ENCODE results near the gene DIPK1C. TPM values are rescaled to one million over a fixed set of nuclear protein-coding genes. Genes with fewer than 3 reads are reported as not detected.

The DIPK1C gene
- total RNA-seq, 1 experiment from 2014 or later: not detected

GRCh38 chr18:74453642-74454198 lies 3.4 kb downstream of the DIPK1C start:
- H3K27ac Mint-ChIP-seq (ENCODE audit: unreplicated experiment): no peak overlapping the region
- DNase-seq: no peak
- intact Hi-C loops (cut with micrococcal nuclease; ENCODE audit: unreplicated experiment): no loop called here
- CTCF ChIA-PET: no interaction called here
- no peak overlapping the region for H3K4me3 Mint-ChIP-seq (ENCODE audit: low read depth, unreplicated experiment)
- H3K27me3 Mint-ChIP-seq (ENCODE audit: unreplicated experiment): peaks cover 98% of the 10 kb centered on the region
- H3K36me3 Mint-ChIP-seq (ENCODE audit: insufficient read depth, unreplicated experiment): peaks cover 5% of the 10 kb centered on the region
- no peaks in the 10 kb centered on the region for H3K9me3 Mint-ChIP-seq (ENCODE audit: low read depth, unreplicated experiment)
- TF ChIP-seq CTCF (IDR thresholded peaks at IDR 0.05; ENCODE audit: unreplicated experiment): no peak
- no TSS peak for BruUV-seq (replicated peaks)
- peaks cover 8% of the 10 kb centered on the region for H3K4me1 Mint-ChIP-seq (ENCODE audit: low read depth, unreplicated experiment)

- no TSS peak for BruUV-seq (replicated peaks)
- peaks cover 5% of the 10 kb centered on the region for H3K36me3 Mint-ChIP-seq (ENCODE audit: insufficient read depth, unreplicated experiment)
- intact Hi-C loops (cut with micrococcal nuclease; ENCODE audit: unreplicated experiment): no loop called here
- TF ChIP-seq CTCF (IDR thresholded peaks at IDR 0.05; ENCODE audit: unreplicated experiment): no peak
- H3K27ac Mint-ChIP-seq (ENCODE audit: unreplicated experiment): no peak overlapping the region
- H3K4me3 Mint-ChIP-seq (ENCODE audit: low read depth, unreplicated experiment): no peak overlapping the region
- H3K9me3 Mint-ChIP-seq (ENCODE audit: low read depth, unreplicated experiment): no peaks in the 10 kb centered on the region
- DNase-seq: no peak
- peaks cover 8% of the 10 kb centered on the region for H3K4me1 Mint-ChIP-seq (ENCODE audit: low read depth, unreplicated experiment)
- CTCF ChIA-PET: no interaction called here
- H3K27me3 Mint-ChIP-seq (ENCODE audit: unreplicated experiment): peaks cover 98% of the 10 kb centered on the region
These were observed 4.0 kb downstream of the DIPK1C start for GRCh38 chr18:74453016-74453566.

- Mint-ChIP-seq H3K36me3 (ENCODE audit: insufficient read depth, unreplicated experiment) (no peaks in the 10 kb centered on the region), H3K9me3 (ENCODE audit: low read depth, unreplicated experiment) (no peaks in the 10 kb centered on the region), H3K27me3 (ENCODE audit: unreplicated experiment) (peaks cover 92% of the 10 kb centered on the region), H3K27ac (ENCODE audit: unreplicated experiment) (no peak overlapping the region), H3K4me3 (ENCODE audit: low read depth, unreplicated experiment) (no peak overlapping the region), H3K4me1 (ENCODE audit: low read depth, unreplicated experiment) (no peaks in the 10 kb centered on the region)
- TF ChIP-seq CTCF (IDR thresholded peaks at IDR 0.05; ENCODE audit: unreplicated experiment): no peak
- intact Hi-C loops (cut with micrococcal nuclease; ENCODE audit: unreplicated experiment): no loop called here
- CTCF ChIA-PET: no interaction called here
- DNase-seq: no peak
- BruUV-seq (replicated peaks): no TSS peak
These were observed 6.0 kb downstream of the DIPK1C start for GRCh38 chr18:74451148-74451547.

- H3K9me3 Mint-ChIP-seq (ENCODE audit: low read depth, unreplicated experiment): no peaks in the 10 kb centered on the region
- DNase-seq: no peak
- intact Hi-C loops (cut with micrococcal nuclease; ENCODE audit: unreplicated experiment): no loop called here
- no peaks in the 10 kb centered on the region for H3K36me3 Mint-ChIP-seq (ENCODE audit: insufficient read depth, unreplicated experiment)
- no TSS peak for BruUV-seq (replicated peaks)
- no peaks in the 10 kb centered on the region for H3K4me1 Mint-ChIP-seq (ENCODE audit: low read depth, unreplicated experiment)
- H3K27me3 Mint-ChIP-seq (ENCODE audit: unreplicated experiment): peaks cover 92% of the 10 kb centered on the region
- CTCF ChIA-PET: no interaction called here
- no peak for TF ChIP-seq CTCF (IDR thresholded peaks at IDR 0.05; ENCODE audit: unreplicated experiment)
- H3K27ac Mint-ChIP-seq (ENCODE audit: unreplicated experiment): no peak overlapping the region
- no peak overlapping the region for H3K4me3 Mint-ChIP-seq (ENCODE audit: low read depth, unreplicated experiment)
These were observed 6.5 kb downstream of the DIPK1C start for GRCh38 chr18:74450626-74451025.

Measured in Calu3 (cell line).